Activated CD4-positive, alpha-beta T cell treated with anti-CD3 and anti-CD28 coated beads, Interleukin-2, amount 50 U/mL, for 1 hour (primary cell): ENCODE results near the gene SLC17A2.

Source experiments
- DNase-seq: peaks from one replicate; pipeline ENCODE4 v3.0.0-alpha.2; 2020

Gene SLC17A2

GRCh38 chr6:25918083-25918683 lies 12.3 kb downstream of the SLC17A2 start:
- DNase-seq: no peak

- DNase-seq: no peak
Measured at GRCh38 chr6:25916789-25917490, 13.6 kb downstream of the SLC17A2 start.

- no peak for DNase-seq
Measured at GRCh38 chr6:25916330-25916729, 14.2 kb downstream of the SLC17A2 start.

- no peak for DNase-seq
Measured at GRCh38 chr6:25913741-25914140, 16.8 kb downstream of the SLC17A2 start.

- DNase-seq: no peak
Measured at GRCh38 chr6:25911351-25911750, 19.1 kb downstream of the SLC17A2 start.

- no peak for DNase-seq
Measured at GRCh38 chr6:25907475-25908014, 22.9 kb downstream of the SLC17A2 start.

- no peak for DNase-seq
Measured at GRCh38 chr6:25903467-25904099, 26.9 kb downstream of the SLC17A2 start.

- DNase-seq: no peak
Measured at GRCh38 chr6:25902071-25902470, 28.4 kb downstream of the SLC17A2 start.

GRCh38 chr6:25900843-25901242 lies 29.6 kb downstream of the SLC17A2 start:
- DNase-seq: no peak

GRCh38 chr6:25899580-25900408 lies 30.7 kb downstream of the SLC17A2 start:
- no peak for DNase-seq

GRCh38 chr6:25899123-25899522 lies 31.4 kb downstream of the SLC17A2 start:
- DNase-seq: no peak

- no peak for DNase-seq
Measured at GRCh38 chr6:25898289-25898977, 32.1 kb downstream of the SLC17A2 start.

GRCh38 chr6:25896252-25896651 lies 34.2 kb downstream of the SLC17A2 start:
- DNase-seq: no peak

- DNase-seq: no peak
Measured at GRCh38 chr6:25895771-25896170, 34.7 kb downstream of the SLC17A2 start.

GRCh38 chr6:25893778-25894177 lies 36.7 kb downstream of the SLC17A2 start:
- no peak for DNase-seq

- DNase-seq: no peak
Measured at GRCh38 chr6:25892877-25893276, 37.6 kb downstream of the SLC17A2 start.

- no peak for DNase-seq
Measured at GRCh38 chr6:25889877-25890853, 40.3 kb downstream of the SLC17A2 start.

GRCh38 chr6:25888626-25889025 lies 41.9 kb downstream of the SLC17A2 start:
- no peak for DNase-seq

- DNase-seq: no peak
Measured at GRCh38 chr6:25886066-25886465, 44.4 kb downstream of the SLC17A2 start.

GRCh38 chr6:25883991-25884390 lies 46.5 kb downstream of the SLC17A2 start:
- no peak for DNase-seq

GRCh38 chr6:25883536-25883935 lies 47.0 kb downstream of the SLC17A2 start:
- no peak for DNase-seq
